Endodermal cell (in vitro differentiated cells): Measurements from ENCODE around the gene FAAP100. TPM values are rescaled to one million over a fixed set of nuclear protein-coding genes. Genes with fewer than 3 reads are reported as not detected.

Experiments
- DNase-seq: peaks from one replicate; pipeline ENCODE4 v3.0.0-alpha.2; 2017
- H3K27ac ChIP-seq: 2 replicates; pipeline ENCODE4 v1.5.1; 2013; ENCODE audit warnings: mild to moderate bottlenecking, low read depth, low read length, moderate library complexity
- H3K27me3 ChIP-seq: 2 replicates; pipeline ENCODE4 v1.6.1; 2013; ENCODE audit warnings: mild to moderate bottlenecking, low read length, moderate library complexity; ENCODE audit not compliant: insufficient read depth, control insufficient read depth, poor library complexity, severe bottlenecking
- H3K36me3 ChIP-seq: 2 replicates; pipeline ENCODE4 v1.7.0; 2013; ENCODE audit warnings: mild to moderate bottlenecking, low read length, moderate library complexity; ENCODE audit not compliant: control insufficient read depth, insufficient read depth
- H3K4me1 ChIP-seq: one replicate; pipeline ENCODE4 v1.7.0; 2013; ENCODE audit warnings: low read length; ENCODE audit not compliant: control insufficient read depth, insufficient read depth
- H3K4me3 ChIP-seq: 2 replicates; pipeline ENCODE4 v1.5.1; 2013; ENCODE audit warnings: mild to moderate bottlenecking, low read length, moderate library complexity
- H3K9ac ChIP-seq: 2 replicates; pipeline ENCODE4 v1.6.1; 2013; ENCODE audit warnings: mild to moderate bottlenecking, low read length, moderate library complexity; ENCODE audit not compliant: poor library complexity, severe bottlenecking; ENCODE audit errors: extremely low read depth
- H3K9me3 ChIP-seq: 2 replicates; pipeline ENCODE4 v1.6.1; 2013; ENCODE audit warnings: mild to moderate bottlenecking, low read length, moderate library complexity; ENCODE audit not compliant: control insufficient read depth
- H3K27ac Mint-ChIP-seq: 2 replicates; pipeline ENCODE4 v1.8.0; 2020; ENCODE audit warnings: mixed read lengths
- H3K27me3 Mint-ChIP-seq: 2 replicates; pipeline ENCODE4 v1.8.0; 2021; ENCODE audit warnings: mild to moderate bottlenecking, mixed read lengths; ENCODE audit not compliant: insufficient read depth
- H3K36me3 Mint-ChIP-seq: 2 replicates; pipeline ENCODE4 v1.8.0; 2020; ENCODE audit warnings: low read depth, mixed read lengths
- H3K4me1 Mint-ChIP-seq: 2 replicates; pipeline ENCODE4 v1.8.0; 2020; ENCODE audit warnings: mixed read lengths
- H3K4me3 Mint-ChIP-seq: 2 replicates; pipeline ENCODE4 v1.8.0; 2020; ENCODE audit warnings: mild to moderate bottlenecking, moderate library complexity, mixed read lengths
- H3K9me3 Mint-ChIP-seq: 2 replicates; pipeline ENCODE4 v1.8.0; 2020; ENCODE audit warnings: mild to moderate bottlenecking, mixed read lengths
- CTCF ChIP-seq: fragments of 200-600 bp; sonication (generic); conservative IDR thresholded peaks from 2 replicates; pipeline ENCODE4 v1.5.0; 2021; ENCODE audit warnings: antibody characterized with exemption, mild to moderate bottlenecking
- WGBS, 2 experiments: methylation state at CpG; one replicate each; pipeline versions ENCODE4 v1.1.5 to v1.1.7; 2013; ENCODE audit warnings: missing lambda C conversion rate in 2 of 2, mixed read lengths in 1 of 2; ENCODE audit not compliant: insufficient coverage in 1 of 2, insufficient read length in 1 of 2; 5-methylcytosine and 5-hydroxymethylcytosine counted together
- total RNA-seq, 2 donors: library from RNA; stranded (reverse); fragmentation: NEBNext Ultra II Directional in 1 of 2; extraction: Animal tissue kit (Norgen Biotek cat#: 25700) in 1 of 2; gene quantifications; 2 replicates in 1 of 2; 3 replicates in 1 of 2; pipeline ENCODE4 v1.2.1, GENCODE V29; 2021

FAAP100 gene
- total RNA-seq, 2 donors from 2014 or later = 34.5 to 39.5 TPM

- Histone ChIP-seq H3K4me3 (no peak overlapping the region), H3K36me3 (peaks cover 86% of the 10 kb centered on the region), H3K4me1 (no peaks in the 10 kb centered on the region), H3K27ac (no peak overlapping the region), H3K9me3 (no peaks in the 10 kb centered on the region), H3K9ac (no peak overlapping the region), H3K27me3 (no peaks in the 10 kb centered on the region)
- no peak for DNase-seq
- Mint-ChIP-seq H3K9me3 (no peaks in the 10 kb centered on the region), H3K4me3 (no peak overlapping the region), H3K36me3 (peaks cover 77% of the 10 kb centered on the region), H3K27ac (no peak overlapping the region), H3K4me1 (no peaks in the 10 kb centered on the region), H3K27me3 (no peaks in the 10 kb centered on the region)
- TF ChIP-seq CTCF = no peak
- 94 to 97% methylated on average over 16 to 17 of the region's 17 CpGs for WGBS, 2 experiments
Measured at GRCh38 chr17:81564778-81565177, 12.6 kb upstream of the FAAP100 start.

GRCh38 chr17:81563861-81564586 lies 11.9 kb upstream of the FAAP100 start:
- no peak overlapping the region for H3K4me3 Mint-ChIP-seq
- Histone ChIP-seq H3K9ac (no peak overlapping the region), H3K27me3 (no peaks in the 10 kb centered on the region), H3K9me3 (no peaks in the 10 kb centered on the region), H3K4me1 (no peaks in the 10 kb centered on the region), H3K27ac (no peak overlapping the region), H3K4me3 (no peak overlapping the region), H3K36me3 (peaks cover 84% of the 10 kb centered on the region)
- no peaks in the 10 kb centered on the region for H3K4me1 Mint-ChIP-seq
- no peaks in the 10 kb centered on the region for H3K9me3 Mint-ChIP-seq
- WGBS, 2 experiments = 92 to 94% methylated on average over 6 to 8 of the region's 10 CpGs
- H3K27me3 Mint-ChIP-seq = no peaks in the 10 kb centered on the region
- no peak overlapping the region for H3K27ac Mint-ChIP-seq
- DNase-seq = no peak
- H3K36me3 Mint-ChIP-seq = peaks cover 72% of the 10 kb centered on the region
- no peak for TF ChIP-seq CTCF

- Histone ChIP-seq H3K27ac (no peak overlapping the region), H3K27me3 (no peaks in the 10 kb centered on the region), H3K4me1 (no peaks in the 10 kb centered on the region), H3K4me3 (no peak overlapping the region), H3K36me3 (peaks cover 80% of the 10 kb centered on the region), H3K9me3 (no peaks in the 10 kb centered on the region), H3K9ac (no peak overlapping the region)
- no peak for TF ChIP-seq CTCF
- WGBS, 2 experiments = 88 to 93% methylated on average over 3 to 4 of the region's 4 CpGs
- DNase-seq = no peak
- H3K4me1 Mint-ChIP-seq = no peaks in the 10 kb centered on the region
- H3K27ac Mint-ChIP-seq = no peak overlapping the region
- H3K9me3 Mint-ChIP-seq = no peaks in the 10 kb centered on the region
- H3K36me3 Mint-ChIP-seq = peaks cover 60% of the 10 kb centered on the region
- no peaks in the 10 kb centered on the region for H3K27me3 Mint-ChIP-seq
- H3K4me3 Mint-ChIP-seq = no peak overlapping the region
Measured at GRCh38 chr17:81561494-81561885, 9.3 kb upstream of the FAAP100 start.
